GM12878 (cell line): ENCODE results near the gene NR2F1-AS1. TPM values are rescaled to one million over a fixed set of nuclear protein-coding genes. Genes with fewer than 3 reads are reported as not detected.

ENCODE experiments used
- ATAC-seq: fragments of 200-7000 bp; cut with Tn5 transposase; 3 replicates; pipeline ENCODE4 v1.9.1; 2020; ENCODE audit warnings: mild to moderate bottlenecking, moderate library complexity
- BruUV-seq: library from RNA; stranded (reverse); fragments of 400-500 nt; replicated peaks from 2 replicates; lab custom pipeline; 2021; lab: Mats Ljungman, UMichigan
- CTCF ChIA-PET: fragments of 300-600 bp; sonication (Branson Sonifier 250); formaldehyde crosslinking; extraction: SDS; loops from one replicate; lab custom pipeline; 2021; ENCODE audit warnings: inconsistent platforms; lab: Yijun Ruan, JAX
- POLR2A ChIA-PET: fragments of 350-600 bp; formaldehyde crosslinking; extraction: SDS; loops from one replicate; lab custom pipeline; 2021; ENCODE audit warnings: inconsistent platforms; lab: Charles Lee
- RAD21 ChIA-PET: fragments of 300-600 bp; sonication (Branson Sonifier 250); formaldehyde crosslinking; loops from one replicate; lab custom pipeline; 2023; ENCODE audit warnings: antibody characterized with exemption; ENCODE audit not compliant: unreplicated experiment; lab: Charles Lee
- SMC1A ChIA-PET: fragments of 300-600 bp; sonication (Branson Sonifier 250); formaldehyde crosslinking; loops from one replicate; lab custom pipeline; 2023; ENCODE audit not compliant: unreplicated experiment, uncharacterized antibody; lab: Charles Lee
- DNase-seq: peaks from one replicate; pipeline ENCODE4 v3.0.0-alpha.2; 2011; ENCODE audit warnings: low read depth, low spot score
- FAIRE-seq: peaks from 3 replicates; lab custom pipeline; 2011; peaks lifted over from hg19 to GRCh38; lab: Jason Lieb, UNC
- H2AFZ ChIP-seq: 2 replicates; pipeline ENCODE4 v1.6.0; 2011; ENCODE audit warnings: low read depth, low read length, control low read depth; ENCODE audit not compliant: control insufficient read depth
- H3K27ac ChIP-seq: 2 replicates; pipeline ENCODE4 v1.5.1; 2011; ENCODE audit warnings: control low read depth; ENCODE audit not compliant: control insufficient read depth, insufficient read depth
- H3K27me3 ChIP-seq, 2 experiments: replicated peaks in 1 of 2; 2 replicates each; pipeline versions ENCODE4 v1.6.0 to v1.6.1; 2011; ENCODE audit warnings: low read length in 1 of 2; ENCODE audit not compliant: control insufficient read depth in 2 of 2, insufficient read depth in 2 of 2
- H3K36me3 ChIP-seq, 2 experiments: 2 replicates each; pipeline ENCODE4 v1.5.1; 2011; ENCODE audit warnings: low read length in 1 of 2; ENCODE audit not compliant: control insufficient read depth in 2 of 2, insufficient read depth in 2 of 2
- H3K4me1 ChIP-seq: 2 replicates; pipeline ENCODE4 v1.6.1; 2011; ENCODE audit warnings: mild to moderate bottlenecking, low read length, moderate library complexity, mixed read lengths; ENCODE audit not compliant: control insufficient read depth, insufficient read depth
- H3K4me2 ChIP-seq: 2 replicates; pipeline ENCODE4 v1.6.0; 2011; ENCODE audit warnings: control low read depth; ENCODE audit not compliant: control insufficient read depth, insufficient read depth
- H3K4me3 ChIP-seq: fragments of 200-600 bp; sonication (generic); 2 replicates; pipeline ENCODE4 v1.5.1; 2016
- H3K79me2 ChIP-seq: 2 replicates; pipeline ENCODE4 v1.6.0; 2011; ENCODE audit warnings: low read length; ENCODE audit not compliant: control insufficient read depth, insufficient read depth
- H3K9ac ChIP-seq: 2 replicates; pipeline ENCODE4 v1.8.0; 2011; ENCODE audit warnings: low read length, control low read depth, mixed read lengths; ENCODE audit not compliant: control insufficient read depth, insufficient read depth
- H3K9me3 ChIP-seq: replicated peaks from 3 replicates; pipeline ENCODE4 v1.5.1; 2011; ENCODE audit warnings: mild to moderate bottlenecking, low read length; ENCODE audit not compliant: control insufficient read depth, insufficient read depth
- H4K20me1 ChIP-seq: 2 replicates; pipeline ENCODE4 v1.6.0; 2011; ENCODE audit not compliant: control insufficient read depth, insufficient read depth
- ASH2L ChIP-seq: fragments of 300-600, 200-600 bp; sonication (generic); IDR thresholded peaks from 2 replicates; pipeline ENCODE4 v1.6.1; 2017; ENCODE audit warnings: low read depth, mild to moderate bottlenecking, borderline replicate concordance
- CHD4 ChIP-seq: fragments of 200-600 bp; sonication (generic); IDR thresholded peaks from 2 replicates; pipeline ENCODE4 v1.6.1; 2016; ENCODE audit warnings: mild to moderate bottlenecking
- EGR1 ChIP-seq, 2 experiments: IDR thresholded peaks; 1 replicate in 1 of 2; 2 replicates in 1 of 2; pipeline ENCODE4 v1.6.1; 2011 to 2012; ENCODE audit warnings: low read depth in 2 of 2, low read length in 2 of 2, borderline replicate concordance in 1 of 2, mild to moderate bottlenecking in 1 of 2, moderate library complexity in 1 of 2
- GABPA ChIP-seq: IDR thresholded peaks from 2 replicates; pipeline ENCODE4 v1.6.1; 2014; ENCODE audit warnings: antibody characterized with exemption, low read depth, mild to moderate bottlenecking, inconsistent platforms
- HDAC2 ChIP-seq: fragments of 200-600 bp; sonication (generic); IDR thresholded peaks from 2 replicates; pipeline ENCODE4 v1.6.1; 2017
- HDAC6 ChIP-seq: fragments of 200-600 bp; sonication (generic); IDR thresholded peaks from one replicate; pipeline ENCODE4 v1.8.0; 2017; ENCODE audit warnings: antibody characterized with exemption; ENCODE audit not compliant: unreplicated experiment
- HDGF ChIP-seq: fragments of 450-650 bp; IDR thresholded peaks from 2 replicates; pipeline ENCODE4 v1.6.1; 2016; ENCODE audit warnings: antibody characterized with exemption
- NRF1 ChIP-seq: conservative IDR thresholded peaks from 2 replicates; pipeline ENCODE4 v1.6.1; 2011; ENCODE audit warnings: mild to moderate bottlenecking, low read depth, low read length, improper control_type of control experiment
- RAD21 ChIP-seq: IDR thresholded peaks from 2 replicates; pipeline ENCODE4 v1.6.1; 2011; ENCODE audit warnings: mild to moderate bottlenecking, low read depth, low read length, moderate library complexity; ENCODE audit not compliant: insufficient read depth
- RELA ChIP-seq: fragments of 450-650 bp; IDR thresholded peaks from 2 replicates; pipeline ENCODE4 v1.8.0; 2014; ENCODE audit warnings: borderline replicate concordance; ENCODE audit not compliant: partially characterized antibody
- SMARCA5 ChIP-seq: fragments of 450-650 bp; IDR thresholded peaks from 2 replicates; pipeline ENCODE4 v1.6.1; 2017; ENCODE audit warnings: mild to moderate bottlenecking
- YY1 ChIP-seq: IDR thresholded peaks from 2 replicates; pipeline ENCODE4 v1.6.1; 2011; ENCODE audit warnings: low read depth, mild to moderate bottlenecking, low read length
- ZBTB11 ChIP-seq: fragments of 450-650 bp; formaldehyde crosslinking; IDR thresholded peaks from 2 replicates; pipeline ENCODE4 v1.5.0; 2022; ENCODE audit warnings: mild to moderate bottlenecking, missing genetic modification characterization
- ZBTB33 ChIP-seq: fragments of 450-650 bp; IDR thresholded peaks from 2 replicates; pipeline ENCODE4 v1.6.1; 2017; ENCODE audit warnings: mild to moderate bottlenecking
- ZNF274 ChIP-seq: IDR thresholded peaks from one replicate; pipeline ENCODE4 v1.8.0; 2011; ENCODE audit not compliant: insufficient read length, insufficient read depth
- WGBS: methylation state at CpG from one replicate; pipeline ENCODE4 v1.1.6; 2016; ENCODE audit warnings: low lambda C conversion rate; ENCODE audit not compliant: insufficient replicate concordance, insufficient coverage; ENCODE audit errors: missing lambda C conversion rate; 5-methylcytosine and 5-hydroxymethylcytosine counted together
- in situ Hi-C: fragments of 300-500 bp; cut with MboI; formaldehyde crosslinking; loops from 9 replicates; pipeline ENCODE4 v1.14.3; 2018; ENCODE audit warnings: mixed read lengths
- intact Hi-C: fragments of 100-400 bp; cut with micrococcal nuclease; formaldehyde crosslinking; loops from one replicate; pipeline ENCODE4 v1.14.2; 2022; ENCODE audit not compliant: unreplicated experiment
- polyA plus RNA-seq, 11 experiments: library from polyadenylated mRNA; depleted of rRNA in 4 of 11; unstranded in 6 of 11; stranded (reverse) in 5 of 11; fragments of >200 nt; fragmentation: Nextera tagmentation in 4 of 11; fragmentation: Illumina TruSeq in 1 of 11; extraction: Ambion mirVana in 4 of 11; extraction: Trizol in 1 of 11; gene quantifications; 1 replicate in 1 of 11; 2 replicates in 10 of 11; pipeline versions ENCODE4 v1.2.1 to v1.2.3, GENCODE V29; 2011 to 2016; ENCODE audit warnings: inconsistent platforms in 2 of 11, missing spikeins in 2 of 11, low read depth in 1 of 11
- total RNA-seq, 4 experiments: library from RNA; depleted of rRNA in 3 of 4; stranded (reverse); fragments of >200 nt in 3 of 4; fragmentation: Illumina TruSeq in 1 of 4; extraction: Trizol in 1 of 4; gene quantifications; 2 replicates each; pipeline versions ENCODE4 v1.2.1 to v1.2.3, GENCODE V29; 2013 to 2021

The NR2F1-AS1 gene
- total and polyA plus RNA-seq, 10 of the 15 experiments (the other 5 are each of a cell fraction or from before 2014, with no cell fraction given) = 0.11 to 0.85 (median 0.27) TPM

- no TSS peak for BruUV-seq
- Histone ChIP-seq H4K20me1 (no peaks in the 10 kb centered on the region), H3K79me2 (no peaks in the 10 kb centered on the region), H3K27me3 (no peaks in the 10 kb centered on the region), H2AFZ (no peak overlapping the region), H3K36me3 (no peaks in the 10 kb centered on the region), H3K9ac (no peak overlapping the region), H3K4me3 (no peak overlapping the region), H3K27ac (no peak overlapping the region), H3K4me2 (no peak overlapping the region), H3K9me3 (no peaks in the 10 kb centered on the region), H3K4me1 (no peaks in the 10 kb centered on the region)
- intact Hi-C loops (no loop called here), in situ Hi-C loops (no loop called here)
- no peak for DNase-seq
- ChIA-PET POLR2A (no interaction called here), SMC1A (no interaction called here), RAD21 (no interaction called here), CTCF (interaction anchor here (0.5 kb wide), 1 partner anchor 917 kb away, joined by 3 read pairs; no protein-coding TSS in a partner anchor)
- no peak for ATAC-seq
- TF ChIP-seq SMARCA5 (no peak), ZNF274 (no peak), EGR1 (IDR thresholded peaks at IDR 0.05; ENCODE audit: borderline replicate concordance in 1 of 2, low read depth in 2 of 2, low read length in 2 of 2) (no peak), HDGF (no peak), CHD4 (no peak), HDAC6 (no peak), GABPA (no peak)
- WGBS = 15% methylated on average over 4 of the region's 4 CpGs
- no peak for FAIRE-seq
These were observed 200.0 kb downstream of the NR2F1-AS1 start for GRCh38 chr5:93381057-93381456.

- no peaks in the 10 kb centered on the region for H3K36me3 ChIP-seq
- DNase-seq (no peak), ATAC-seq (no peak), FAIRE-seq (no peak)
- no TSS peak for BruUV-seq
- SMC1A ChIA-PET = no interaction called here
- no peak overlapping the region for H3K4me3 ChIP-seq
- H3K4me1 ChIP-seq = no peaks in the 10 kb centered on the region
- POLR2A ChIA-PET = no interaction called here
- 0% methylated on average over 2 of the region's 2 CpGs for WGBS
- no peak overlapping the region for H3K9ac ChIP-seq
- no peaks in the 10 kb centered on the region for H3K9me3 ChIP-seq
- no peaks in the 10 kb centered on the region for H3K79me2 ChIP-seq
- CTCF ChIA-PET = no interaction called here
- H3K27ac ChIP-seq = no peak overlapping the region
- H3K4me2 ChIP-seq = no peak overlapping the region
- RAD21 ChIA-PET = no interaction called here
- intact Hi-C loops (no loop called here), in situ Hi-C loops (no loop called here)
- H2AFZ ChIP-seq = no peak overlapping the region
- no peaks in the 10 kb centered on the region for H4K20me1 ChIP-seq
- H3K27me3 ChIP-seq = no peaks in the 10 kb centered on the region
- TF ChIP-seq NRF1 = no peak
- no peak for TF ChIP-seq ZBTB11 (CRISPR knock-in tag)
- no peak for TF ChIP-seq HDAC2
- no peak for TF ChIP-seq YY1
- TF ChIP-seq ASH2L = no peak
- TF ChIP-seq ZBTB33 = no peak
- TF ChIP-seq RELA = no peak
- TF ChIP-seq RAD21 = no peak
These were observed 202.9 kb downstream of the NR2F1-AS1 start for GRCh38 chr5:93378073-93378472.
